Measurements from ENCODE around the gene SMU1.

GRCh38 chr9:33049680-33050361 is 26.7 kb downstream of the SMU1 start:
- no peak for TF ChIP-seq GATA2 (IDR thresholded peaks at IDR 0.05; ENCODE audit: low read depth, low read length)
- no peak for TF ChIP-seq GATA3 (IDR thresholded peaks at IDR 0.05; ENCODE audit: low read depth, low read length)

Data from SH-SY5Y (cell line).